ENCODE data around the gene MACROD2. TPM values are rescaled to one million over a fixed set of nuclear protein-coding genes. Genes with fewer than 3 reads are reported as not detected.

Gene MACROD2
- total RNA-seq, 1 donor from 2014 or later = 1.6 TPM

DNA sequence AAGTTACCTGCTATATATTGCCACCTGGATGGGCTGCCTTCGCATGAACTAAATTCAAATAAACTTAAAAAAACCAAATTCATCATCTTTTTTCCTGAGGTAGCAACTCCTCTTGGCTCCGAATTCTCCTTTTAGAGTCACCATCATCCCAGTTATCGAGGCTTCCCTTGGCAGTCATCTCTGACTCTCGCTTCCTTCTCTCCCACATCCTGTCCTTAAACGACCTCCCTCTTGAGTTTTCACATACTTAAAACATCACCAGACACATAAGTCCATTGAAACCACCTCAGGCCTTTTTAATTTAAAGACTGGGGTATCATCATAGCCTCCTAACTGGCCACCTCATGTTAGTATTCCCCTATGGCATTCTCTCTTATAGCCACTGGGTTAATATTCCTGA lies 638.2 kb downstream of the MACROD2 start:
- FAIRE-seq = no peak
- TF ChIP-seq, protein P1, sequence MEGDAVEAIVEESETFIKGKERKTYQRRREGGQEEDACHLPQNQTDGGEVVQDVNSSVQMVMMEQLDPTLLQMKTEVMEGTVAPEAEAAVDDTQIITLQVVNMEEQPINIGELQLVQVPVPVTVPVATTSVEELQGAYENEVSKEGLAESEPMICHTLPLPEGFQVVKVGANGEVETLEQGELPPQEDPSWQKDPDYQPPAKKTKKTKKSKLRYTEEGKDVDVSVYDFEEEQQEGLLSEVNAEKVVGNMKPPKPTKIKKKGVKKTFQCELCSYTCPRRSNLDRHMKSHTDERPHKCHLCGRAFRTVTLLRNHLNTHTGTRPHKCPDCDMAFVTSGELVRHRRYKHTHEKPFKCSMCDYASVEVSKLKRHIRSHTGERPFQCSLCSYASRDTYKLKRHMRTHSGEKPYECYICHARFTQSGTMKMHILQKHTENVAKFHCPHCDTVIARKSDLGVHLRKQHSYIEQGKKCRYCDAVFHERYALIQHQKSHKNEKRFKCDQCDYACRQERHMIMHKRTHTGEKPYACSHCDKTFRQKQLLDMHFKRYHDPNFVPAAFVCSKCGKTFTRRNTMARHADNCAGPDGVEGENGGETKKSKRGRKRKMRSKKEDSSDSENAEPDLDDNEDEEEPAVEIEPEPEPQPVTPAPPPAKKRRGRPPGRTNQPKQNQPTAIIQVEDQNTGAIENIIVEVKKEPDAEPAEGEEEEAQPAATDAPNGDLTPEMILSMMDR (IDR thresholded peaks at IDR 0.05; ENCODE audit: insufficient read depth, low read length, severe bottlenecking) = no peak
- H3K4me3 ChIP-seq (ENCODE audit: low read depth, low read length) = no peak overlapping the region
- H3K36me3 ChIP-seq (ENCODE audit: control insufficient read depth, insufficient read depth, low read length) = no peaks in the 10 kb centered on the region
- no peaks in the 10 kb centered on the region for H3K27me3 ChIP-seq (ENCODE audit: control insufficient read depth, insufficient read depth, low read length)
- no peak for DNase-seq (ENCODE audit: low read depth)

DNA sequence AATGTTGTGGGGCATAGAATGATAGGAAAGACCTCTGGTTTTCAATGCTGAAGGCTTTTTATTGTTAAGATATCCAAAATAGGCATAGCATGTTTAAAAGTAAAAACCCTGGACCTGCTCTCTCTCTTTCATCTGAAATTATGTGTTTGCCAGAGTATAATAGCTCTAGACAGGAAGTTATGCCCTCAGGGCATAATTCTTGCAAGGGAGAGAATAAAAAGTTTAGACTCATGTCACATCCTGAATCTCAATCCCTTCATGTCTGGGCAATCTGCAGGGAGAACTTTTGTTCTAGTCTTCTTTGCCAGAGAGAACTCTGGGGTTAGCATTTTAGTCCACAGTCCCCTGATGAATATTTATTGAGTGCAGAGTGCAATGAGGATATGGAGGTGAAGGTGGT lies 639.3 kb downstream of the MACROD2 start:
- FAIRE-seq = no peak
- H3K27me3 ChIP-seq (ENCODE audit: control insufficient read depth, insufficient read depth, low read length) = no peaks in the 10 kb centered on the region
- H3K36me3 ChIP-seq (ENCODE audit: control insufficient read depth, insufficient read depth, low read length) = no peaks in the 10 kb centered on the region
- DNase-seq (ENCODE audit: low read depth) = peak; percentile 83
- no peak overlapping the region for H3K4me3 ChIP-seq (ENCODE audit: low read depth, low read length)
- TF ChIP-seq, protein P1 (IDR thresholded peaks at IDR 0.05; ENCODE audit: insufficient read depth, low read length, severe bottlenecking) = no peak

GRCh38 chr20:14637441-14637840 lies 642.1 kb downstream of the MACROD2 start:
- no peaks in the 10 kb centered on the region for H3K27me3 ChIP-seq (ENCODE audit: control insufficient read depth, insufficient read depth, low read length)
- FAIRE-seq = no peak
- no peaks in the 10 kb centered on the region for H3K36me3 ChIP-seq (ENCODE audit: control insufficient read depth, insufficient read depth, low read length)
- no peak for DNase-seq (ENCODE audit: low read depth)
- no peak overlapping the region for H3K4me3 ChIP-seq (ENCODE audit: low read depth, low read length)
- TF ChIP-seq, protein P1 (IDR thresholded peaks at IDR 0.05; ENCODE audit: insufficient read depth, low read length, severe bottlenecking) = no peak

- Histone ChIP-seq H3K27me3 (ENCODE audit: control insufficient read depth, insufficient read depth, low read length) (no peaks in the 10 kb centered on the region), H3K4me3 (ENCODE audit: low read depth, low read length) (no peak overlapping the region), H3K36me3 (ENCODE audit: control insufficient read depth, insufficient read depth, low read length) (no peaks in the 10 kb centered on the region)
- TF ChIP-seq, protein P1 (IDR thresholded peaks at IDR 0.05; ENCODE audit: insufficient read depth, low read length, severe bottlenecking) = no peak
- DNase-seq (ENCODE audit: low read depth) (no peak), FAIRE-seq (no peak)
These were observed 647.8 kb downstream of the MACROD2 start for GRCh38 chr20:14643146-14643545.

- no peaks in the 10 kb centered on the region for H3K36me3 ChIP-seq (ENCODE audit: control insufficient read depth, insufficient read depth, low read length)
- no peaks in the 10 kb centered on the region for H3K27me3 ChIP-seq (ENCODE audit: control insufficient read depth, insufficient read depth, low read length)
- H3K4me3 ChIP-seq (ENCODE audit: low read depth, low read length) = no peak overlapping the region
- FAIRE-seq (no peak), DNase-seq (ENCODE audit: low read depth) (no peak)
- TF ChIP-seq, protein P1 (IDR thresholded peaks at IDR 0.05; ENCODE audit: insufficient read depth, low read length, severe bottlenecking) = no peak
These were observed 648.2 kb downstream of the MACROD2 start for GRCh38 chr20:14643556-14643955.

DNA sequence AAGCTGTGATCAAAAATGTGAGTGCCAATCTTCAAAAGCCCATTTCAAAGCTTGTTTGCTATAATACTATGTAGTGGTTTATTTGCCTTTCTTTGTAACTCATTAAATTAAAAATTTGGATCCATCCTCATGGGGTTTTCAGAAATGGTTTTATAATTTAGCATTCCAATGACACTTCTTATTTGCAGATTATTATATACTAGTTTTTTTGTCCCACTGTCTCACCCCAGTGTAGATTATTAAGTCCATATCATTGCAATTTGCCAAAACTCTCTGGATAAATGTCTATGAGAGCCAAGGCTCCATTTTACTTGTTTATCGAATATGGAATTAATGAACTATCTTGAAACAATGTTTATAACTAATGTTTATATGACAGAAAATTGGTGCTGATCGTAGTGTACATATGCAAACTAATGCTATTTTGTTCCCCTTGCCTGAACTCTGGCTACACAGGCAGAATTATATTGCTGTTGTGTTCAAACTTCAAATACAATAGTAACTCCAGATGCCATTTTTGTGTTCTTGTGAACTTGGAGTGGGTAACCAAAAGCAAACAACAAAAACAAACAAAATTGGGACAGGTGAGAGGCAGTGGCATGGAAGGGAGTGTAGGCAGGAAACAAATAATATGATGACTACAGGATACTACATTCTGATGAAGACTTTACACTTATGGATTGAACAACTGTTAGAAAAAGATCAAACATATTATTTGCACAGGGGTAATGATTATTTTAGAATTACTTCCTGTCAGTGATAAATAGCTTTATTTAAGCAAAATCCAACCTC lies 649.2 kb downstream of the MACROD2 start:
- H3K4me3 ChIP-seq (ENCODE audit: low read depth, low read length) = no peak overlapping the region
- H3K36me3 ChIP-seq (ENCODE audit: control insufficient read depth, insufficient read depth, low read length) = no peaks in the 10 kb centered on the region
- no peak for DNase-seq (ENCODE audit: low read depth)
- TF ChIP-seq, protein P1 (IDR thresholded peaks at IDR 0.05; ENCODE audit: insufficient read depth, low read length, severe bottlenecking) = no peak
- no peak for FAIRE-seq
- H3K27me3 ChIP-seq (ENCODE audit: control insufficient read depth, insufficient read depth, low read length) = no peaks in the 10 kb centered on the region

All from bronchial epithelial cell (primary cell).